Parathyroid adenoma (tissue), 2 donors: ENCODE measurements around the gene TYROBP.
"Not testable (repeated sequence)": the region's sequence is repeated elsewhere in the genome, so short reads cannot be mapped to it uniquely, and the experiment has no call there.

ENCODE experiments used
- H2AFZ ChIP-seq: fragments of 300-600 bp; sonication (generic); one replicate; pipeline ENCODE4 v1.7.0; 2017; ENCODE audit warnings: antibody characterized with exemption, mild to moderate bottlenecking
- H3K27ac ChIP-seq: fragments of 300-600 bp; sonication (generic); one replicate; pipeline ENCODE4 v1.7.0; 2017
- H3K27me3 ChIP-seq: fragments of 300-600 bp; sonication (generic); one replicate; pipeline ENCODE4 v1.7.0; 2017; ENCODE audit warnings: low read length; ENCODE audit not compliant: control insufficient read depth, insufficient read depth
- H3K36me3 ChIP-seq: fragments of 300-600 bp; sonication (generic); one replicate; pipeline ENCODE4 v1.7.0; 2017; ENCODE audit warnings: low read length; ENCODE audit not compliant: control insufficient read depth, insufficient read depth
- H3K4me1 ChIP-seq: fragments of 300-600 bp; sonication (generic); one replicate; pipeline ENCODE4 v1.7.0; 2017; ENCODE audit warnings: control low read depth
- H3K4me2 ChIP-seq: fragments of 300-600 bp; sonication (generic); one replicate; pipeline ENCODE4 v1.7.0; 2017; ENCODE audit warnings: low read length
- H3K4me3 ChIP-seq: fragments of 300-600 bp; sonication (generic); one replicate; pipeline ENCODE4 v1.7.0; 2017; ENCODE audit warnings: low read depth, low read length
- H3K79me2 ChIP-seq: fragments of 300-600 bp; sonication (generic); one replicate; pipeline ENCODE4 v1.7.0; 2017; ENCODE audit warnings: control low read depth
- H3K9ac ChIP-seq: fragments of 300-600 bp; sonication (generic); one replicate; pipeline ENCODE4 v1.7.0; 2017; ENCODE audit warnings: mild to moderate bottlenecking
- H3K9me3 ChIP-seq: fragments of 300-600 bp; sonication (generic); one replicate; pipeline ENCODE4 v1.7.0; 2017; ENCODE audit warnings: low read length; ENCODE audit not compliant: control insufficient read depth
- CTCF ChIP-seq: fragments of 300-600 bp; sonication (generic); IDR thresholded peaks from one replicate; pipeline ENCODE4 v1.7.0; 2017; ENCODE audit warnings: antibody characterized with exemption, mild to moderate bottlenecking
- donor health status: primary hyperparathyroidism.

TYROBP gene

GRCh38 chr19:35911173-35911572 lies 3.1 kb upstream of the TYROBP start:
- H3K36me3 ChIP-seq: no peaks in the 10 kb centered on the region
- peaks cover 5% of the 10 kb centered on the region for H3K4me1 ChIP-seq
- no peak overlapping the region for H2AFZ ChIP-seq
- H3K4me2 ChIP-seq: no peak overlapping the region
- no peak overlapping the region for H3K4me3 ChIP-seq
- H3K79me2 ChIP-seq: no peaks in the 10 kb centered on the region
- no peaks in the 10 kb centered on the region for H3K27me3 ChIP-seq
- TF ChIP-seq CTCF: no peak
- H3K27ac ChIP-seq: no peak overlapping the region
- no peaks in the 10 kb centered on the region for H3K9me3 ChIP-seq
- H3K9ac ChIP-seq: no peak overlapping the region

- H3K4me1 ChIP-seq, H3K27ac ChIP-seq: not testable (repeated sequence)
Observed at GRCh38 chr19:35910355-35910754, 2.3 kb upstream of the TYROBP start.

GRCh38 chr19:35909684-35910035 lies 1.6 kb upstream of the TYROBP start:
- Histone ChIP-seq H3K27ac (peak overlapping the region; percentile 7), H2AFZ (no peak overlapping the region), H3K9me3 (no peaks in the 10 kb centered on the region), H3K9ac (no peak overlapping the region), H3K4me3 (no peak overlapping the region), H3K36me3 (no peaks in the 10 kb centered on the region), H3K4me1 (peaks cover 5% of the 10 kb centered on the region), H3K27me3 (no peaks in the 10 kb centered on the region), H3K79me2 (no peaks in the 10 kb centered on the region), H3K4me2 (no peak overlapping the region)
- no peak for TF ChIP-seq CTCF

More at GRCh38 chr19:35910355-35910754, 2.3 kb upstream of the TYROBP start:
- not testable (repeated sequence) for H3K27me3 ChIP-seq, H3K36me3 ChIP-seq, H3K9me3 ChIP-seq, H3K4me2 ChIP-seq, H3K4me3 ChIP-seq, H3K79me2 ChIP-seq, H2AFZ ChIP-seq, H3K9ac ChIP-seq

- Histone ChIP-seq H3K4me2 (no peak overlapping the region), H3K4me3 (no peak overlapping the region), H3K9ac (no peak overlapping the region), H2AFZ (no peak overlapping the region), H3K9me3 (no peaks in the 10 kb centered on the region), H3K36me3 (no peaks in the 10 kb centered on the region), H3K27ac (no peak overlapping the region), H3K27me3 (no peaks in the 10 kb centered on the region), H3K4me1 (peaks cover 5% of the 10 kb centered on the region), H3K79me2 (no peaks in the 10 kb centered on the region)
- no peak for TF ChIP-seq CTCF
Observed at GRCh38 chr19:35908973-35909683, 1.0 kb upstream of the TYROBP start.

GRCh38 chr19:35907377-35907745 lies 734 bp downstream of the TYROBP start:
- H3K4me2 ChIP-seq: no peak overlapping the region
- no peaks in the 10 kb centered on the region for H3K36me3 ChIP-seq
- H3K27ac ChIP-seq: peak overlapping the region; percentile 13
- peak overlapping the region; percentile 68 for H2AFZ ChIP-seq
- no peak for TF ChIP-seq CTCF
- no peaks in the 10 kb centered on the region for H3K79me2 ChIP-seq
- peaks cover 13% of the 10 kb centered on the region for H3K4me1 ChIP-seq
- H3K9ac ChIP-seq: no peak overlapping the region
- no peaks in the 10 kb centered on the region for H3K27me3 ChIP-seq
- no peak overlapping the region for H3K4me3 ChIP-seq
- H3K9me3 ChIP-seq: no peaks in the 10 kb centered on the region
